Measurements from ENCODE around the gene ACOT7. TPM values are rescaled to one million over a fixed set of nuclear protein-coding genes. Genes with fewer than 3 reads are reported as not detected.

ACOT7 gene
- total RNA-seq, 2 experiments from 2014 or later: 23.4 to 53.6 TPM

GRCh38 chr1:6349254-6349943 lies 44.2 kb downstream of the ACOT7 start:
- POLR2A ChIA-PET: no interaction called here
- intact Hi-C loops (cut with micrococcal nuclease; ENCODE audit: unreplicated experiment): loop anchor here (10.0 kb wide), 1 partner anchor 55 kb away; no protein-coding TSS in a partner anchor
- no peak overlapping the region for H3K27ac ChIP-seq (ENCODE audit: low read depth, low read length, poor library complexity, severe bottlenecking)

GRCh38 chr1:6348511-6349191 lies 44.9 kb downstream of the ACOT7 start:
- BruUV-seq (replicated peaks): no TSS peak
- DNase-seq (ENCODE audit: low spot score): no peak
- intact Hi-C loops (cut with micrococcal nuclease; ENCODE audit: unreplicated experiment): loop anchor here (10.0 kb wide), 1 partner anchor 56 kb away; no protein-coding TSS in a partner anchor
- no peak overlapping the region for H3K27ac ChIP-seq (ENCODE audit: low read depth, low read length, poor library complexity, severe bottlenecking)
- H2AFZ ChIP-seq (ENCODE audit: low read length): no peak overlapping the region
- H4K20me1 ChIP-seq (ENCODE audit: insufficient read depth, low read length): no peaks in the 10 kb centered on the region; the same call in 1 of the 2 replicates
- ChIA-PET POLR2A (no interaction called here), CTCF (ENCODE audit: unreplicated experiment) (interaction anchor here (1.0 kb wide), 1 partner anchor 10 kb away, joined by 5 read pairs; no protein-coding TSS in a partner anchor)
- H3K4me3 ChIP-seq (ENCODE audit: low read depth, low read length, poor library complexity, severe bottlenecking): no peak overlapping the region
- TF ChIP-seq CTCF (conservative IDR thresholded peaks at IDR 0.05; ENCODE audit: low read length) (no peak), EZH2phosphoT487 (IDR thresholded peaks at IDR 0.05; ENCODE audit: borderline replicate concordance, low read depth, low read length) (no peak)
- no peaks in the 10 kb centered on the region for H3K9me2 ChIP-seq (ENCODE audit: insufficient read depth, low read length)
- H3K9me3 ChIP-seq (ENCODE audit: low read length): no peaks in the 10 kb centered on the region
- no peaks in the 10 kb centered on the region for H3K36me3 ChIP-seq (ENCODE audit: insufficient read depth, low read length)
- no peaks in the 10 kb centered on the region for H3K79me2 ChIP-seq (ENCODE audit: insufficient read depth, low read depth, low read length)
- H3K4me2 ChIP-seq (ENCODE audit: low read length): no peak overlapping the region
- H3K4me1 ChIP-seq (ENCODE audit: insufficient read depth, low read length, poor library complexity, severe bottlenecking): no peaks in the 10 kb centered on the region

More at GRCh38 chr1:6349254-6349943, 44.2 kb downstream of the ACOT7 start:
- CTCF ChIA-PET (ENCODE audit: unreplicated experiment): no interaction called here
- TF ChIP-seq CTCF (conservative IDR thresholded peaks at IDR 0.05; ENCODE audit: low read length) (no peak), EZH2phosphoT487 (IDR thresholded peaks at IDR 0.05; ENCODE audit: borderline replicate concordance, low read depth, low read length) (no peak)
- no peak overlapping the region for H2AFZ ChIP-seq (ENCODE audit: low read length)
- BruUV-seq (replicated peaks): no TSS peak
- no peaks in the 10 kb centered on the region for H3K9me2 ChIP-seq (ENCODE audit: insufficient read depth, low read length)
- no peaks in the 10 kb centered on the region; the same call in 1 of the 2 replicates for H4K20me1 ChIP-seq (ENCODE audit: insufficient read depth, low read length)
- no peak overlapping the region for H3K4me3 ChIP-seq (ENCODE audit: low read depth, low read length, poor library complexity, severe bottlenecking)
- H3K36me3 ChIP-seq (ENCODE audit: insufficient read depth, low read length): no peaks in the 10 kb centered on the region
- H3K4me2 ChIP-seq (ENCODE audit: low read length): no peak overlapping the region
- no peaks in the 10 kb centered on the region for H3K79me2 ChIP-seq (ENCODE audit: insufficient read depth, low read depth, low read length)
- DNase-seq (ENCODE audit: low spot score): no peak
- no peaks in the 10 kb centered on the region for H3K9me3 ChIP-seq (ENCODE audit: low read length)
- H3K4me1 ChIP-seq (ENCODE audit: insufficient read depth, low read length, poor library complexity, severe bottlenecking): no peaks in the 10 kb centered on the region

All from OCI-LY7 (cell line).